Neutrophil (primary cell): ENCODE measurements around the gene BTF3L4.

Experiments used
- H3K27ac ChIP-seq: fragments of 200-600 bp; sonication (generic); 2 replicates; pipeline ENCODE4 v1.5.1; 2016; ENCODE audit warnings: mild to moderate bottlenecking, moderate library complexity
- H3K27me3 ChIP-seq: fragments of 200-600 bp; sonication (generic); 2 replicates; pipeline ENCODE4 v1.6.0; 2016; ENCODE audit warnings: mild to moderate bottlenecking
- H3K36me3 ChIP-seq: fragments of 200-600 bp; sonication (generic); 2 replicates; pipeline ENCODE4 v1.5.1; 2017
- H3K4me1 ChIP-seq, 2 experiments: fragments of 200-600 bp in 1 of 2; sonication (generic) in 1 of 2; 1 replicate in 1 of 2; 2 replicates in 1 of 2; pipeline versions ENCODE4 v1.5.1 to v1.6.1; 2013 to 2016; ENCODE audit warnings: low read depth in 1 of 2, low read length in 1 of 2, mild to moderate bottlenecking in 1 of 2, moderate library complexity in 1 of 2; ENCODE audit not compliant: control insufficient read depth in 1 of 2, insufficient read depth in 1 of 2
- H3K4me3 ChIP-seq, 2 experiments: fragments of 200-600 bp in 1 of 2; sonication (generic) in 1 of 2; 1 replicate in 1 of 2; 2 replicates in 1 of 2; pipeline ENCODE4 v1.5.1; 2013 to 2016; ENCODE audit warnings: low read depth in 1 of 2, low read length in 1 of 2, mild to moderate bottlenecking in 1 of 2, moderate library complexity in 1 of 2
- H3K9me3 ChIP-seq: fragments of 200-600 bp; sonication (generic); 2 replicates; pipeline ENCODE4 v1.5.1; 2016
- CTCF ChIP-seq: fragments of 200-600 bp; sonication (generic); IDR thresholded peaks from 2 replicates; pipeline ENCODE4 v1.5.1; 2016; ENCODE audit warnings: antibody characterized with exemption

BTF3L4 gene

GRCh38 chr1:52098139-52098871, 42.2 kb downstream of the BTF3L4 start:
- Histone ChIP-seq H3K4me1 (peaks cover 0 to 10% of the 10 kb centered on the region in 2 experiments), H3K27me3 (no peaks in the 10 kb centered on the region), H3K27ac (no peak overlapping the region), H3K9me3 (no peaks in the 10 kb centered on the region), H3K36me3 (no peaks in the 10 kb centered on the region), H3K4me3 (no peak overlapping the region)
- no peak for TF ChIP-seq CTCF

- H3K27me3 ChIP-seq: no peaks in the 10 kb centered on the region
- TF ChIP-seq CTCF: no peak
Observed at GRCh38 chr1:52102336-52103013, 46.4 kb downstream of the BTF3L4 start.

GRCh38 chr1:52111492-52111891, 55.4 kb downstream of the BTF3L4 start:
- TF ChIP-seq CTCF: no peak
- H3K27me3 ChIP-seq: no peaks in the 10 kb centered on the region
- no peak overlapping the region for H3K27ac ChIP-seq
- no peaks in the 10 kb centered on the region for H3K36me3 ChIP-seq
- no peak overlapping the region for H3K4me3 ChIP-seq
- no peaks in the 10 kb centered on the region for H3K9me3 ChIP-seq
- no peaks in the 10 kb centered on the region for H3K4me1 ChIP-seq

More at GRCh38 chr1:52102336-52103013, 46.4 kb downstream of the BTF3L4 start:
- Histone ChIP-seq H3K4me1 (no peaks in the 10 kb centered on the region), H3K4me3 (no peak overlapping the region), H3K9me3 (no peaks in the 10 kb centered on the region), H3K36me3 (no peaks in the 10 kb centered on the region), H3K27ac (no peak overlapping the region)

- TF ChIP-seq CTCF: no peak
Observed at GRCh38 chr1:52112489-52112888, 56.4 kb downstream of the BTF3L4 start.

GRCh38 chr1:52119301-52120079, 63.4 kb downstream of the BTF3L4 start:
- no peaks in the 10 kb centered on the region for H3K4me1 ChIP-seq
- no peaks in the 10 kb centered on the region for H3K9me3 ChIP-seq
- no peak for TF ChIP-seq CTCF
- no peaks in the 10 kb centered on the region for H3K36me3 ChIP-seq
- no peak overlapping the region for H3K4me3 ChIP-seq
- no peaks in the 10 kb centered on the region for H3K27me3 ChIP-seq
- H3K27ac ChIP-seq: no peak overlapping the region

More at GRCh38 chr1:52112489-52112888, 56.4 kb downstream of the BTF3L4 start:
- Histone ChIP-seq H3K4me3 (no peak overlapping the region), H3K27me3 (no peaks in the 10 kb centered on the region), H3K36me3 (no peaks in the 10 kb centered on the region), H3K9me3 (no peaks in the 10 kb centered on the region), H3K27ac (no peak overlapping the region), H3K4me1 (no peaks in the 10 kb centered on the region)
